Endothelial cell of umbilical vein (primary cell): ENCODE data around the gene COPS3.

ENCODE experiments used
- CTCF ChIP-seq, 2 donors: IDR thresholded peaks; 1 replicate in 1 of 2; 2 replicates in 1 of 2; pipeline ENCODE4 v1.5.1; 2011; ENCODE audit warnings: low read length in 2 of 2, mild to moderate bottlenecking in 2 of 2, moderate library complexity in 2 of 2, control low read depth in 1 of 2, inconsistent platforms in 1 of 2, low read depth in 1 of 2; ENCODE audit not compliant: insufficient read depth in 1 of 2; ENCODE audit errors: extremely low read depth in 1 of 2
- EZH2 ChIP-seq: IDR thresholded peaks from 2 replicates; pipeline ENCODE4 v1.6.1; 2012; ENCODE audit warnings: borderline replicate concordance, low read depth, mild to moderate bottlenecking, moderate library complexity, low read length, inconsistent platforms; ENCODE audit not compliant: severe bottlenecking
- FOS ChIP-seq: IDR thresholded peaks from 2 replicates; pipeline ENCODE4 v1.6.1; 2011; ENCODE audit warnings: mild to moderate bottlenecking, low read length, moderate library complexity, borderline replicate concordance; ENCODE audit not compliant: insufficient read depth
- GATA2 ChIP-seq: IDR thresholded peaks from 2 replicates; pipeline ENCODE4 v1.7.0; 2011; ENCODE audit warnings: low read depth, mild to moderate bottlenecking, moderate library complexity, mixed read lengths, low read length; ENCODE audit not compliant: insufficient read length, insufficient read depth
- MAX ChIP-seq: IDR thresholded peaks from 2 replicates; pipeline ENCODE4 v1.6.1; 2011; ENCODE audit not compliant: insufficient read depth, insufficient read length
- MYC ChIP-seq: IDR thresholded peaks from one replicate; pipeline ENCODE4 v1.6.1; 2011; ENCODE audit warnings: mild to moderate bottlenecking, low read depth, low read length
- POLR2A ChIP-seq: IDR thresholded peaks from 2 replicates; pipeline ENCODE4 v1.6.1; 2012; ENCODE audit warnings: low read depth, mild to moderate bottlenecking, control low read depth, low read length
- POLR2AphosphoS5 ChIP-seq: IDR thresholded peaks from 2 replicates; pipeline ENCODE4 v1.6.1; 2012; ENCODE audit warnings: low read depth, mild to moderate bottlenecking, control low read depth, low read length, moderate library complexity; ENCODE audit not compliant: insufficient read depth

DNA sequence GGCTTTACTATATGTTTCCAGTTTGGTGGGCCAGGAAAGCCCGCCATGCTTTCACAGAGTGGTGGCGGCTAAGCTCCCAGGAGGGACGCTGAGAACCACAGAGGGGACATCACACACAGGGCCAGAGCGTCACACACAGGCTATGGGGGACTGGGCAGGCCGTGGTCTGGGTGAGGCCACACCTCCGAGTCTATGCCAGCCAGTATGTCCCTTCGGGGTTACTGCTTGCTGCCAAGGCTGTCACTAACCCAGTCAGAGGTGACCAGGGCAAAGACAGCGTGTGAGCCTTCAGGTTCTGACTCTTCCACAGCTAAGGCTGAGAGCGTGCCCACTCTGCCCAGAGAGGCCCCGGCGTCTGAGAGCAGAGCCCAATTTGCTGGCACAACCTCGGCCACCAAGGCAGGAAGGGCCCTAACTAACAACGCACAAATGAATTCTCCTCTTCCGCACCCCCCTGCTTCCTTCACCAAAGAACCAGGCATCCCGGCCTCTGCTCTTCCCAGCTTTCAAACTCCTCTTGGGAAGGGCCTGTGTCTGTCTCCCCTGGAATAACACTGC, 77.8 kb downstream of the COPS3 start:
- TF ChIP-seq EZH2 (no peak), POLR2AphosphoS5 (no peak), POLR2A (no peak), CTCF (IDR thresholded peaks at IDR 0.05; ENCODE audit: extremely low read depth in 1 of 2, insufficient read depth in 1 of 2, low read depth in 1 of 2, low read length in 2 of 2) (no peak), MYC (no peak), MAX (no peak), GATA2 (no peak), FOS (no peak)
